GM12891 (cell line): ENCODE results near the gene CDH22.

Source experiments
- DNase-seq: peaks from one replicate; pipeline ENCODE4 v3.0.0; 2011; ENCODE audit warnings: low spot score; ENCODE audit not compliant: insufficient read length
- FAIRE-seq: peaks from 2 replicates; lab custom pipeline; 2011; peaks lifted over from hg19 to GRCh38; lab: Jason Lieb, UNC
- PAX5 ChIP-seq: IDR thresholded peaks from 2 replicates; pipeline ENCODE4 v1.6.1; 2011; ENCODE audit warnings: low read length, moderate library complexity, mild to moderate bottlenecking; ENCODE audit not compliant: insufficient read depth, severe bottlenecking
- POLR2A ChIP-seq: IDR thresholded peaks from 2 replicates; pipeline ENCODE4 v1.6.1; 2011; ENCODE audit warnings: low read depth, low read length, control low read depth
- POLR2AphosphoS5 ChIP-seq: IDR thresholded peaks from 2 replicates; pipeline ENCODE4 v1.6.1; 2011; ENCODE audit warnings: low read depth, low read length, control low read depth
- POU2F2 ChIP-seq: IDR thresholded peaks from 2 replicates; pipeline ENCODE4 v1.6.1; 2011; ENCODE audit warnings: low read depth, mild to moderate bottlenecking, control low read depth, low read length, moderate library complexity
- SPI1 ChIP-seq: IDR thresholded peaks from 2 replicates; pipeline ENCODE4 v1.6.1; 2011; ENCODE audit warnings: low read depth, low read length, control low read depth
- TAF1 ChIP-seq: IDR thresholded peaks from 2 replicates; pipeline ENCODE4 v1.6.1; 2011; ENCODE audit warnings: low read depth, low read length, control low read depth

Gene CDH22

GRCh38 chr20:46192376-46192944 lies 115.8 kb downstream of the CDH22 start:
- DNase-seq (no peak), FAIRE-seq (no peak)
- TF ChIP-seq PAX5 (no peak), TAF1 (no peak), POLR2AphosphoS5 (no peak), SPI1 (no peak), POU2F2 (no peak), POLR2A (no peak)

GRCh38 chr20:46191611-46192010 lies 116.7 kb downstream of the CDH22 start:
- DNase-seq, result no peak
- TF ChIP-seq TAF1 (no peak), POLR2A (no peak), SPI1 (no peak), POLR2AphosphoS5 (no peak), POU2F2 (no peak), PAX5 (no peak)
- no peak for FAIRE-seq

GRCh38 chr20:46191168-46191540 lies 117.1 kb downstream of the CDH22 start:
- FAIRE-seq (no peak), DNase-seq (no peak)
- TF ChIP-seq PAX5 (no peak), POU2F2 (no peak), POLR2AphosphoS5 (no peak), POLR2A (no peak), SPI1 (no peak), TAF1 (no peak)

GRCh38 chr20:46190478-46191167 lies 117.7 kb downstream of the CDH22 start:
- DNase-seq (no peak), FAIRE-seq (no peak)
- TF ChIP-seq SPI1 (peak; percentile 52), PAX5 (no peak), POLR2A (no peak), TAF1 (no peak)

- DNase-seq, result no peak
- TF ChIP-seq POU2F2 (no peak), POLR2A (no peak), POLR2AphosphoS5 (no peak), TAF1 (no peak), SPI1 (no peak)
- FAIRE-seq, result no peak
Observed at GRCh38 chr20:46188866-46189541, 119.3 kb downstream of the CDH22 start.

- FAIRE-seq (no peak), DNase-seq (no peak)
- no peak for TF ChIP-seq PAX5
Observed at GRCh38 chr20:46186210-46186609, 122.1 kb downstream of the CDH22 start.

DNA sequence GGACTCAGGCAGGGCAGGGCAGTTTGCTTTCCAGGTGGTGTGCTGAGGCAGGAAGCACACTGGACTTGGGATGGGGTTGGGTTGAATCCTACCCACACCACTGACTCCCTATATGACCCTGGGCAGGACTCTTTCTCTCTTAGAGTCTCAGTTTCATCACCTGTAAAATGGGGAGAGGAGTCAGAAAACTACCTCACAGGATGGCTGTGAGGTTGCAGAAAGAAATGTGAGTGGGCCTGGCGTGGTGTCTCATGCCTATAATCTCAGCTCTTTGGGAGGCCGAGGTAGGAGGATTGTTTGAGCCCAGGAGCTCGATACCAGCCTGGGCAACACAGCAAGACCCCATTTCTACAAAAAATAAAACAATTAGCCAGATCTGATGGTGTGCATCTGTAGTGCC lies 122.9 kb downstream of the CDH22 start:
- DNase-seq (no peak), FAIRE-seq (no peak)
- no peak for TF ChIP-seq POU2F2
- no peak for TF ChIP-seq TAF1
- TF ChIP-seq POLR2AphosphoS5, result no peak

DNA sequence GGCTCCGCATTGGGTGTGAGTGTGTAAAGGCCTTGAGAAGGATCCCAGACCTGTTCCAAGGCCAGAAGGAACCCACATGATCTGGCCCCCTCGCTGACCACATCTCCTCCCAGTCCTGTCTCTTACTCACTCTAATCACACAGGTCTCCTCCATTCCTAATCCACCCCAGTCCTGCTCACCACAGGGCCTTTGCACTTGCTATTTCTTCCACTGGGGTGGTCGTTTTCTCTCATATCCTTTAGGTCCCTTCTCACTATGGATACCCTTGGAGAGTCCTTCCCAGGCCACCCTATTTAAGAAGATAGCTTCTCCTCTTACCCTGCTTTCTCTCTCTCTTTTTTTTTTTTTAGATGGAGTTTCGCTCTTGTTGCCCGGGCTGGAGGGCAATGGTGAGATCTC lies 124.5 kb downstream of the CDH22 start:
- DNase-seq, result no peak
- TF ChIP-seq PAX5, result no peak
- TF ChIP-seq TAF1, result no peak
- TF ChIP-seq POU2F2, result no peak
- TF ChIP-seq POLR2A, result no peak
- no peak for TF ChIP-seq POLR2AphosphoS5
- TF ChIP-seq SPI1, result no peak
- FAIRE-seq, result no peak

DNA sequence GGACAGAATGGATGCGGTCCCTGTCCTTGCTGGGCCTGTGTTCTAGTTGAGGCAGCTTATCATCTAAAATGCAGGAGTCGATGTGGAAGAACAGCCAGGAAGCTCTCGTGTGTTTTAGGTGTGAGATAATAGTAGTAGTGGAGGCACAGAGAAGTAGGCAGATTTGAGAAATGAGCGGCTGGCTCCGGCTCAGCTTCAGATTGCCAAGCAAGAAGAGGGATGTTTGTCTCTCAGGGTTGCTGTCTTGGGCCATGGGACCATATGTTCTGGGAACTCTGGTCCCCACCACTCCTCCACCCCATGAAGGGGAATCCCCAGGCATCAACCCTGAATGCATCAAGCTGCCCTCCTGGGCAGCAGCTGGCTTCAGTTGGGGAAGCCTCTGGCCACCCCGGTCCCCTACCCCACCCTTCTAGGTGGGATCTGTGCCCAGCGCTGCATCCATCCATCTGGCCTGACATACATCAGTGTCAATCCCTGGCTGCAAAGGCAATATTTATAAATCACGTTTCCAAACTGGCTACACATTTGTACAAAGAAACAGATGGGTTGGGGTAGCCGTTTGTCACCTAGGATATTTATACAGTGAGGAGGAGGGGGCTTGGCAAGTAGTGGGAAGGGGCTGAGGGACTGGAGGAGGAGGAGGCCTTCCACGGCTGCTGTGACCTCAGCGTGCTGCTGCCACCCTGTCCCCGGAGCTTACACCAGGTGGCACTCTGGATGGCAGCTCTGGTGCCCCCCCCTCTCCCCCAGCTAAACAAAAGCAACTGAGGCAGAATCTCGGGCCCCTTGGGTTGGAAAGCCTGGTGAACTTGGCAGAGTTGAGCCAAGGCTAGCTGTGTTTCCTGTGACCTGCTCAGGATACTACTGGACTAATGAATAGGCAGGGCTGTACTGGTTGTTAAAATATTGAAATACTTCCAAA lies 125.8 kb downstream of the CDH22 start:
- TF ChIP-seq TAF1, result no peak
- no peak for TF ChIP-seq POLR2A
- no peak for TF ChIP-seq POLR2AphosphoS5
- DNase-seq, result no peak
- FAIRE-seq, result no peak

DNA sequence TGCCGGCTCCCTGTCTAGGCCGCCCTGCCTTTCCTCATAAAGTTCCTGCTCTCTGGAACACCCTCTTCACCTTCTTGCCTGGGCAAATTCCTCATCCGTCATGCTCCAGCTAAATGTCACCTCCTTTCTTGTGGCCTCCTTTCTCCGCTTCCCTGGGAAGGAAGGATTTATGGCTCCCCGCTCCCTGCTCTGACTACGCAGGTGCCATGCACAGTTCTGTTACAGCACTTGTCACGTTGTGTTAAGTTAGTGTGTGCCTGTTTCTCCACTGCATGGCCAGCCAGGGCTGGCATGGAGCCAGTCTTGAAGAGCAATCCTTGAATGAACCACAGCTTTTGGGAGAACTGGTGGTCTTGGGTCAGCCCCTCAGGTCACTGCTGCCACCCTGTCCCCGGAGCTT lies 128.4 kb downstream of the CDH22 start:
- FAIRE-seq, result no peak
- DNase-seq, result no peak
- no peak for TF ChIP-seq POU2F2
- no peak for TF ChIP-seq TAF1
- TF ChIP-seq POLR2AphosphoS5, result no peak
- no peak for TF ChIP-seq POLR2A
- no peak for TF ChIP-seq PAX5
- TF ChIP-seq SPI1, result no peak
